Activated B cell treated with CpG ODN at 0.5 μM for 24 hours (primary cell): ENCODE results near the gene ARMH3. TPM values are rescaled to one million over a fixed set of nuclear protein-coding genes. Genes with fewer than 3 reads are reported as not detected.

Source experiments
- ATAC-seq: fragments of 200-7000 bp; cut with Tn5 transposase; one replicate; pipeline ENCODE4 v1.10.0; 2021; ENCODE audit warnings: low read depth, mild to moderate bottlenecking, moderate library complexity
- CTCF ChIA-PET: fragments of 350-600 bp; sonication (Branson Sonifier 250); formaldehyde crosslinking; loops from one replicate; lab custom pipeline; 2021; ENCODE audit warnings: antibody characterized with exemption; lab: Charles Lee
- POLR2A ChIA-PET: fragments of 350-600 bp; sonication (Branson Sonifier 250); formaldehyde crosslinking; loops from one replicate; lab custom pipeline; 2021; ENCODE audit warnings: antibody characterized with exemption; lab: Charles Lee
- DNase-seq: peaks from one replicate; pipeline ENCODE4 v3.0.0; 2022
- H3K27ac Mint-ChIP-seq: one replicate; pipeline ENCODE4 v1.8.0; 2020; ENCODE audit warnings: mixed read lengths
- H3K27me3 Mint-ChIP-seq: one replicate; pipeline ENCODE4 v1.8.0; 2021; ENCODE audit warnings: mixed read lengths
- H3K36me3 Mint-ChIP-seq: one replicate; pipeline ENCODE4 v1.8.0; 2021; ENCODE audit warnings: low read depth, mixed read lengths
- H3K4me1 Mint-ChIP-seq: one replicate; pipeline ENCODE4 v1.8.0; 2021; ENCODE audit warnings: mixed read lengths
- H3K4me3 Mint-ChIP-seq: one replicate; pipeline ENCODE4 v1.8.0; 2020; ENCODE audit warnings: mild to moderate bottlenecking, mixed read lengths
- H3K9me3 Mint-ChIP-seq: one replicate; pipeline ENCODE4 v1.8.0; 2020; ENCODE audit warnings: mixed read lengths
- intact Hi-C: fragments of 100-400 bp; cut with micrococcal nuclease; formaldehyde crosslinking; loops from one replicate; pipeline ENCODE4 v1.15.1; 2024
- total RNA-seq: library from RNA; stranded (reverse); gene quantifications from 2 replicates; pipeline ENCODE4 v1.2.3, GENCODE V29; 2022
- TF ChIP-seq, protein P1 (sequence below): fragments of 200-600 bp; IDR thresholded peaks from one replicate; pipeline ENCODE4 v1.8.0; 2022; ENCODE audit warnings: antibody characterized with exemption, mild to moderate bottlenecking

The ARMH3 gene
- total RNA-seq, 1 donor from 2014 or later = 35.4 TPM

DNA sequence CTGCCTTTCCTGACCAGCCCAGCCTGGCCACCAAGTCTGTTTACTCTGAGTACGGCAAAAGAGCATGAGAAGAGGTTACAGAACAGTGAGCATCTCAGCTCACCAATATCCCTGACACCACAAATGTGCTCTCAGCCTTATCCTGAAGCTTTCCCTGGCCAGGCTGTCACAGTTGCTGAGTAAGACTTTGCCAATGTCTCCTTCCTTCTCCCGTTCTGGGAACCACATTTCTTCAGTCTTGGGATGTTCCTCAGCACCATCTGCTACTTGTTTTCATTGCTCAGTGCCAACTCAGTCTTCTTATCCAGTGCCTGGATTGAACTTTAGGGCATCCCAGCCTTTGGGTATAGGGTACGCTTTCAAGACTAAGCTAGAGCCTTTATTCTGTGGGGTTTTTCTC is 205.2 kb downstream of the ARMH3 start:
- TF ChIP-seq, protein P1, sequence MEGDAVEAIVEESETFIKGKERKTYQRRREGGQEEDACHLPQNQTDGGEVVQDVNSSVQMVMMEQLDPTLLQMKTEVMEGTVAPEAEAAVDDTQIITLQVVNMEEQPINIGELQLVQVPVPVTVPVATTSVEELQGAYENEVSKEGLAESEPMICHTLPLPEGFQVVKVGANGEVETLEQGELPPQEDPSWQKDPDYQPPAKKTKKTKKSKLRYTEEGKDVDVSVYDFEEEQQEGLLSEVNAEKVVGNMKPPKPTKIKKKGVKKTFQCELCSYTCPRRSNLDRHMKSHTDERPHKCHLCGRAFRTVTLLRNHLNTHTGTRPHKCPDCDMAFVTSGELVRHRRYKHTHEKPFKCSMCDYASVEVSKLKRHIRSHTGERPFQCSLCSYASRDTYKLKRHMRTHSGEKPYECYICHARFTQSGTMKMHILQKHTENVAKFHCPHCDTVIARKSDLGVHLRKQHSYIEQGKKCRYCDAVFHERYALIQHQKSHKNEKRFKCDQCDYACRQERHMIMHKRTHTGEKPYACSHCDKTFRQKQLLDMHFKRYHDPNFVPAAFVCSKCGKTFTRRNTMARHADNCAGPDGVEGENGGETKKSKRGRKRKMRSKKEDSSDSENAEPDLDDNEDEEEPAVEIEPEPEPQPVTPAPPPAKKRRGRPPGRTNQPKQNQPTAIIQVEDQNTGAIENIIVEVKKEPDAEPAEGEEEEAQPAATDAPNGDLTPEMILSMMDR = no peak
- Mint-ChIP-seq H3K9me3 (no peaks in the 10 kb centered on the region), H3K36me3 (peaks cover 39% of the 10 kb centered on the region), H3K27ac (no peak overlapping the region), H3K4me3 (no peak overlapping the region), H3K27me3 (no peaks in the 10 kb centered on the region), H3K4me1 (no peaks in the 10 kb centered on the region)
- intact Hi-C loops = no loop called here
- ChIA-PET CTCF (interaction anchor here (0.8 kb wide), 1 partner anchor 10 kb away, joined by 4 read pairs; no protein-coding TSS in a partner anchor), POLR2A (interaction anchor here (1.1 kb wide), 1 partner anchor 228 kb away, joined by 8 read pairs; no protein-coding TSS in a partner anchor)
- DNase-seq (no peak), ATAC-seq (no peak)

DNA sequence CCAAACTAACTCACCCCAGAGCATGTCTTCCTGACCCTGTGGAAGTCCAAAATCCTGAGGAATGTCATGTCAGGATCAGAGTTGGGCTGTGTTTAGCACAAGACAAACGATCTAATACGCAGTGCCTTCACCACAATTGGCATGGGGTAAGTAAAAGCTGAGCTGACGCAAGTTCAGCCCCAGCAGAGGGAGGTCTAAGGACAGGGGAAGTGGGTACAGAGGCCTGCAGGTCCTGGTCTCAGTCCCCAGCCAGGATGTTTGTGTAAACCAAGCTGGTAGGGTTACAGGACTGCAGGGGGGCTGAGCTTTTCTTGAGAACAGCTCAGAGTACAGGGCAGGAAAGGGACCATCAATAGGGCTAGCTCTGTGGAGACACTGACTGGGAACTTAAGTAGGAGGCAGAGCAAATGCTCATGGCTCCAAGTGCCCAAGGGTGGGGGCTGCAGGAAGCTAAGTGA is 207.1 kb downstream of the ARMH3 start:
- H3K4me1 Mint-ChIP-seq = peaks cover 12% of the 10 kb centered on the region
- H3K4me3 Mint-ChIP-seq = no peak overlapping the region
- H3K36me3 Mint-ChIP-seq = peaks cover 44% of the 10 kb centered on the region
- POLR2A ChIA-PET = no interaction called here
- ATAC-seq (no peak), DNase-seq (no peak)
- intact Hi-C loops = no loop called here
- CTCF ChIA-PET = interaction anchor here (1.0 to 1.4 kb wide), 3 partner anchors 8 to 41 kb away, joined by 3 to 6 read pairs (median 4); no protein-coding TSS in a partner anchor
- H3K27me3 Mint-ChIP-seq = no peaks in the 10 kb centered on the region
- H3K9me3 Mint-ChIP-seq = no peaks in the 10 kb centered on the region
- TF ChIP-seq, protein P1 = no peak
- H3K27ac Mint-ChIP-seq = no peak overlapping the region

DNA sequence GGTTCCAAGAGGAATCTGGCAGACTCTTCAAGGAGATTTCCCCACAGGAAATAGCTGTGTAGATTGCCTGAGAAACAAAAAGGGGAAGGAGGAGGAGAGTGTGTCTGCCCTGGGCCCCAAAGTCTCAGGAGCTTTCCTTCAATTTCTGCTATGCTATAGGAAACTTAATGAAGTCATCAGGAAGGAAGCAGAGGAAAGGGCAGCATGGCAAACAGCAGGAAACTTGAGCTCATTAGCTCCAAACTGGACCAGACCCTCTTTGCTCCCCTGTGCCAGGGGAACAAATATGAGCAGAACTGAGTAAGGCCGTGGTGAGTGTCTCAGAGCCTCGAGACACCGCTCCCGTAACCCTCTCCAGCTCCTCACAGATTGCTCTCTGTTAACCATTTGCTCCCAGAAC is 207.6 kb downstream of the ARMH3 start:
- DNase-seq = no peak
- peaks cover 42% of the 10 kb centered on the region for H3K36me3 Mint-ChIP-seq
- ChIA-PET POLR2A (no interaction called here), CTCF (interaction anchor here (1.0 to 1.4 kb wide), 3 partner anchors 8 to 41 kb away, joined by 3 to 6 read pairs (median 4); no protein-coding TSS in a partner anchor)
- no peaks in the 10 kb centered on the region for H3K27me3 Mint-ChIP-seq
- intact Hi-C loops = no loop called here
- H3K9me3 Mint-ChIP-seq = no peaks in the 10 kb centered on the region
- H3K4me3 Mint-ChIP-seq = no peak overlapping the region
- H3K4me1 Mint-ChIP-seq = peaks cover 14% of the 10 kb centered on the region
- no peak for ATAC-seq
- TF ChIP-seq, protein P1 = no peak
- no peak overlapping the region for H3K27ac Mint-ChIP-seq

DNA sequence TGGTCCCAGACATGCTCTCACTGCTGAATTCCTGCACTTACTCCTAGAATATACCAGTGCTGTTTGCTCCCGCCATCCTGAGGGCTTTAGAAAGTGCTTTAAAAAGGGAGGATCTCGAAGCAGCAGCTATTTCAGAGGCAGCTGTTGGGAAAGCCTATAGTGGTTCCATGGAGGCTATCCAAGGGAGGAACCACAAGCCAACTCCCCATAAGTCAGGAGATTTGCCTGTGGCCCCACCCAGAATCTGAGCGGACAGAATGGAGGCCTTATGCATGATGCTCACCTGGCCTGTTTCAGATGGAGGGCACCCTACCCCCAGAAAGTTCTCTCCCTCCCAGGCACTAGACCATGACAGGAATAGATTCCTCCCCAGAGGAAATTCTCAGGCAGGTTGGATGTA is 210.1 kb downstream of the ARMH3 start:
- Mint-ChIP-seq H3K27me3 (no peaks in the 10 kb centered on the region), H3K36me3 (peaks cover 35% of the 10 kb centered on the region), H3K9me3 (no peaks in the 10 kb centered on the region), H3K27ac (no peak overlapping the region), H3K4me1 (peaks cover 38% of the 10 kb centered on the region), H3K4me3 (no peak overlapping the region)
- TF ChIP-seq, protein P1 = no peak
- intact Hi-C loops = no loop called here
- POLR2A ChIA-PET = no interaction called here
- CTCF ChIA-PET = interaction anchor here (2.3 to 12.5 kb wide), 2 partner anchors 164 to 225 kb away, joined by 13 to 182 read pairs; partner anchors contain the start of gene HPS6
- DNase-seq = no peak
- ATAC-seq = no peak
